Caco-2 (cell line): ENCODE data around the gene HIGD1B. TPM values are rescaled to one million over a fixed set of nuclear protein-coding genes. Genes with fewer than 3 reads are reported as not detected.

Experiments used
- BruUV-seq: library from RNA; stranded (reverse); fragments of 400-500 nt; replicated peaks from 2 replicates; lab custom pipeline; 2021; lab: Mats Ljungman, UMichigan
- CTCF ChIA-PET: fragments of 300-600 bp; sonication (Branson Sonifier 250); formaldehyde crosslinking; loops from one replicate; lab custom pipeline; 2022; ENCODE audit warnings: antibody characterized with exemption; lab: Charles Lee
- POLR2A ChIA-PET: fragments of 300-600 bp; sonication (Branson Sonifier 250); formaldehyde crosslinking; loops from one replicate; lab custom pipeline; 2022; ENCODE audit warnings: antibody characterized with exemption; lab: Charles Lee
- DNase-seq, 2 experiments: peaks; one replicate each; pipeline versions ENCODE4 v3.0.0 to v3.0.0-alpha.2; 2020 to 2022
- H3K27me3 ChIP-seq: replicated peaks from 2 replicates; pipeline ENCODE4 v1.6.0; 2011; ENCODE audit warnings: low read length; ENCODE audit not compliant: control insufficient read depth, insufficient read depth
- H3K36me3 ChIP-seq: 2 replicates; pipeline ENCODE4 v1.5.1; 2011; ENCODE audit warnings: low read length; ENCODE audit not compliant: control insufficient read depth, insufficient read depth
- H3K4me1 ChIP-seq: fragments of 250-450 bp; sonication (Bioruptor Pico); 2 replicates; pipeline ENCODE4 v1.5.1; 2020; ENCODE audit warnings: mild to moderate bottlenecking
- H3K4me3 ChIP-seq: 2 replicates; pipeline ENCODE4 v1.5.1; 2011; ENCODE audit warnings: low read depth, mild to moderate bottlenecking, control low read depth, low read length
- H3K9me3 ChIP-seq: fragments of 250-450 bp; sonication (Bioruptor Pico); 2 replicates; pipeline ENCODE4 v1.5.1; 2020; ENCODE audit warnings: mild to moderate bottlenecking, moderate library complexity
- H3K27ac Mint-ChIP-seq: one replicate; pipeline ENCODE4 v1.8.0; 2022; ENCODE audit warnings: mixed read lengths; ENCODE audit not compliant: unreplicated experiment
- H3K27me3 Mint-ChIP-seq: one replicate; pipeline ENCODE4 v1.8.0; 2022; ENCODE audit warnings: mixed read lengths; ENCODE audit not compliant: insufficient read depth, unreplicated experiment
- H3K36me3 Mint-ChIP-seq: one replicate; pipeline ENCODE4 v1.8.0; 2022; ENCODE audit warnings: mild to moderate bottlenecking, mixed read lengths; ENCODE audit not compliant: insufficient read depth, unreplicated experiment
- H3K4me1 Mint-ChIP-seq: one replicate; pipeline ENCODE4 v1.8.0; 2022; ENCODE audit warnings: low read depth, mixed read lengths; ENCODE audit not compliant: unreplicated experiment
- H3K4me3 Mint-ChIP-seq: one replicate; pipeline ENCODE4 v1.8.0; 2022; ENCODE audit warnings: mild to moderate bottlenecking, moderate library complexity, mixed read lengths; ENCODE audit not compliant: unreplicated experiment
- H3K9me3 Mint-ChIP-seq: one replicate; pipeline ENCODE4 v1.8.0; 2022; ENCODE audit warnings: mixed read lengths; ENCODE audit not compliant: unreplicated experiment
- intact Hi-C: fragments of 100-400 bp; cut with micrococcal nuclease; formaldehyde crosslinking; loops from one replicate; pipeline ENCODE4 v1.10.0; 2022; ENCODE audit not compliant: unreplicated experiment
- total RNA-seq: library from RNA; stranded (reverse); gene quantifications from 2 replicates; pipeline ENCODE4 v1.2.3, GENCODE V29; 2022
- TF ChIP-seq, protein P1 (sequence below), 2 experiments: fragments of 200-600 bp in 1 of 2; IDR thresholded peaks; 1 replicate in 1 of 2; 2 replicates in 1 of 2; pipeline versions ENCODE4 v1.5.1 to v1.8.0; 2011 to 2022; ENCODE audit warnings: antibody characterized with exemption in 1 of 2, control low read depth in 1 of 2, inconsistent platforms in 1 of 2, low read depth in 1 of 2, low read length in 1 of 2, mild to moderate bottlenecking in 1 of 2, moderate library complexity in 1 of 2; ENCODE audit not compliant: insufficient read depth in 1 of 2, severe bottlenecking in 1 of 2, unreplicated experiment in 1 of 2

The HIGD1B gene
- total RNA-seq, 1 experiment from 2014 or later: not detected

DNA sequence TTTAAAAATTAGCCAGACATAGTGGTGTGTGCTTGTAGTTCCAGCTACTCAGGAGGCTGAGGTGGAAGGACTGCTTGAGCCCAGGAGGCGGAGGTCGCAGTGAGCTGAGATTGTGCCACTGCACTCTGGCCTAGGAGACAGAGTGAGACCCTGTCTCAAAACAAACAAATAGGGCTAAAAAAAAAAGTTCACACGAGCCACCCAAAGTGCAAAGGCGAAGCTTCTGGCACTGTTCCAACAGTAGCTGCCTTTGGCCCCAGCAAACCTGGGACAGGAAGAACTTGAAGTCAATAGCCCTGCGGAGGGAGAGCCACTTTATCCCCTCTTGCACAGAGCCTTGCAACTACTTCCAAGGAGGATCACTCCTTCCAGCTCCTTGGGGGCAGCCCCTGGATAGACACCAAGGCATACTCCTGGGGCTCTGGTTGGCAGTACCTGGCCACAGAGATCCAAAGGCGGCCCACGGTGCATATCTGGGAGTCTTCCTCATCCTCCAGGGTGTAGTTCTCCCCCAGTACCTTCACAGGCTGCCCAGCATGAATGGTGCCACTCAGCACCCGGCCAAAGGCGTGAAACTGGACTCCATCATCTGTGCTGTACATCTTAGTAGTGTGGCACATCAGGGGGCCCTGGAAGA is 14.7 kb downstream of the HIGD1B start:
- Histone ChIP-seq H3K27me3 (no peaks in the 10 kb centered on the region), H3K4me3 (no peak overlapping the region), H3K36me3 (peaks cover 3% of the 10 kb centered on the region; the same call in 1 of the 2 replicates), H3K4me1 (no peaks in the 10 kb centered on the region), H3K9me3 (no peaks in the 10 kb centered on the region)
- no TSS peak for BruUV-seq
- DNase-seq: no peak
- Mint-ChIP-seq H3K9me3 (no peaks in the 10 kb centered on the region), H3K36me3 (peaks cover 78% of the 10 kb centered on the region), H3K27ac (no peak overlapping the region), H3K27me3 (no peaks in the 10 kb centered on the region), H3K4me3 (no peak overlapping the region), H3K4me1 (no peaks in the 10 kb centered on the region)
- TF ChIP-seq, protein P1, sequence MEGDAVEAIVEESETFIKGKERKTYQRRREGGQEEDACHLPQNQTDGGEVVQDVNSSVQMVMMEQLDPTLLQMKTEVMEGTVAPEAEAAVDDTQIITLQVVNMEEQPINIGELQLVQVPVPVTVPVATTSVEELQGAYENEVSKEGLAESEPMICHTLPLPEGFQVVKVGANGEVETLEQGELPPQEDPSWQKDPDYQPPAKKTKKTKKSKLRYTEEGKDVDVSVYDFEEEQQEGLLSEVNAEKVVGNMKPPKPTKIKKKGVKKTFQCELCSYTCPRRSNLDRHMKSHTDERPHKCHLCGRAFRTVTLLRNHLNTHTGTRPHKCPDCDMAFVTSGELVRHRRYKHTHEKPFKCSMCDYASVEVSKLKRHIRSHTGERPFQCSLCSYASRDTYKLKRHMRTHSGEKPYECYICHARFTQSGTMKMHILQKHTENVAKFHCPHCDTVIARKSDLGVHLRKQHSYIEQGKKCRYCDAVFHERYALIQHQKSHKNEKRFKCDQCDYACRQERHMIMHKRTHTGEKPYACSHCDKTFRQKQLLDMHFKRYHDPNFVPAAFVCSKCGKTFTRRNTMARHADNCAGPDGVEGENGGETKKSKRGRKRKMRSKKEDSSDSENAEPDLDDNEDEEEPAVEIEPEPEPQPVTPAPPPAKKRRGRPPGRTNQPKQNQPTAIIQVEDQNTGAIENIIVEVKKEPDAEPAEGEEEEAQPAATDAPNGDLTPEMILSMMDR (IDR thresholded peaks at IDR 0.05; ENCODE audit: insufficient read depth in 1 of 2, low read depth in 1 of 2, low read length in 1 of 2, severe bottlenecking in 1 of 2, unreplicated experiment in 1 of 2): no peak
- ChIA-PET POLR2A (no interaction called here), CTCF (interaction anchor here (3.3 kb wide), 1 partner anchor 83 kb away, joined by 14 read pairs; no protein-coding TSS in a partner anchor)
- intact Hi-C loops: no loop called here

DNA sequence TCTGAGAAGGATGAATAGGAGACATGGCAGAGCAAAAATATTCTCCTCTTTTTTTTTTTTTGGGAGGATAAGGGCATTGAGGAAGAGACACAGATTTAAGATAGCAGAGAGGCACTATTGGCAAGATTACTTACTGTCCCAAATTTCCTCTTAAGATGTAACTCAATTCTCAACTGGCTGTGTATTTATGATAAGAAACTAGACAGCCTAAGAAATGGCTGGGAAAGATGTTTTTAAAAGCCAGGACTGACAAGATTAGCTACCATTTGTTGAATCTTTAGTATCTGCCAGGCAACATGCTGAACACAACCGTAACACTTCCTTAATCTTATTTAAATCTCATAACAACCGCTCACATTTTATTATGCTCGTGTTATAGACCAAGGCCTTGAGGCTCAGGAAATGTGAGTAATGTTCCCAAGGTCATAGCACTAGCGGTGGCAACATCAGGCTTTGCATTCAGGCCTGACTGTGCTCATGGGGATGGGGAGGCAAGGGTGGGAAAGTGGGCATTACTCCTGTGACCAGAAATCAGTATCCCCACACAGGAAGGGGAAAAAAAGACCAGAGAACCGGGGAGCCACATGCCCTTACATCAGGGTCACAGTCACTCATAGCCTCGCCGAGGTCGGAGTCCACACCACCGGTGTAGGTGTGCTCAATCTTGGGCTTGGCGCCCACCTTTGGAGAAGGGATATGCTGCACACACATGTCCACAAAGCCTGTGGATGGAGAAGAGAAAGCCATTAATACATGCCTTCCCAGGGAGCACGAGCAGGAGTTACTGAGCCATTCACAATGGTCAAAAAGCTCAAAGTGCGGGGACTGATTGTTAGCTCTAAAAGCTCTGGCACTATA is 15.6 kb downstream of the HIGD1B start:
- no peaks in the 10 kb centered on the region for H3K4me1 ChIP-seq
- peaks cover 79% of the 10 kb centered on the region for H3K36me3 Mint-ChIP-seq
- no peaks in the 10 kb centered on the region for H3K4me1 Mint-ChIP-seq
- H3K9me3 Mint-ChIP-seq: no peaks in the 10 kb centered on the region
- H3K27me3 Mint-ChIP-seq: no peaks in the 10 kb centered on the region
- ChIA-PET POLR2A (no interaction called here), CTCF (interaction anchor here (1.6 to 3.3 kb wide), 3 partner anchors 13 to 88 kb away, joined by 3 to 14 read pairs (median 5); no protein-coding TSS in a partner anchor)
- H3K36me3 ChIP-seq: peaks cover 3% of the 10 kb centered on the region; the same call in 1 of the 2 replicates
- no peak overlapping the region for H3K27ac Mint-ChIP-seq
- H3K9me3 ChIP-seq: no peaks in the 10 kb centered on the region
- no peak for DNase-seq
- TF ChIP-seq, protein P1 (IDR thresholded peaks at IDR 0.05; ENCODE audit: insufficient read depth in 1 of 2, low read depth in 1 of 2, low read length in 1 of 2, severe bottlenecking in 1 of 2, unreplicated experiment in 1 of 2): no peak
- intact Hi-C loops: no loop called here
- no peaks in the 10 kb centered on the region for H3K27me3 ChIP-seq
- BruUV-seq: no TSS peak
- no peak overlapping the region for H3K4me3 Mint-ChIP-seq
- H3K4me3 ChIP-seq: no peak overlapping the region

DNA sequence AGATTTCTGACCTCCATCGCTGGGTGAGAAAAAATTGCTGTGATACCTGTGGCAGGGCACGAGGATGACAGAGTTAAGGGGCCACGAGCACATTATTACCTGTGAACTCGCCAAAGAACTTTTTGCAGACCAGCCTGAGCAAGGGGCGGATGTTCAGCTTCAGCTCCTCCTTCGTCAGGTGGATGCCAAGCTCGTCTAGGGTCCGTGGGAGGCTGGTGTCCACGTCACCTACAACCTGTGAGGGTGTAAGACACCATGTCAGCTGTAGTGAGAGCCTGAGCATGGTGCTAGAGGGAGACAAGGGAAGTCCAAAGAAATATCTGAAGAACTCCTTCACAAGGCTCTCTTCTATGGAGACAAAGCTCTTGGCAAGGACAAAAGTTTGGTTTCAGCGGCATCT is 17.1 kb downstream of the HIGD1B start:
- Mint-ChIP-seq H3K36me3 (peaks cover 78% of the 10 kb centered on the region), H3K4me1 (no peaks in the 10 kb centered on the region), H3K4me3 (no peak overlapping the region), H3K27ac (no peak overlapping the region), H3K27me3 (no peaks in the 10 kb centered on the region), H3K9me3 (no peaks in the 10 kb centered on the region)
- no TSS peak for BruUV-seq
- H3K27me3 ChIP-seq: no peaks in the 10 kb centered on the region
- H3K9me3 ChIP-seq: no peaks in the 10 kb centered on the region
- ChIA-PET POLR2A (interaction anchor here (0.5 kb wide), 1 partner anchor 361 kb away, joined by 3 read pairs; no protein-coding TSS in a partner anchor), CTCF (interaction anchor here (1.6 to 3.3 kb wide), 3 partner anchors 12 to 89 kb away, joined by 3 to 14 read pairs (median 5); no protein-coding TSS in a partner anchor)
- H3K4me3 ChIP-seq: no peak overlapping the region
- DNase-seq: no peak
- no peaks in the 10 kb centered on the region for H3K4me1 ChIP-seq
- intact Hi-C loops: loop anchor here (1.0 to 5.0 kb wide), 3 partner anchors 86 to 333 kb away; no protein-coding TSS in a partner anchor
- peaks cover 3% of the 10 kb centered on the region; the same call in 1 of the 2 replicates for H3K36me3 ChIP-seq
- TF ChIP-seq, protein P1 (IDR thresholded peaks at IDR 0.05; ENCODE audit: insufficient read depth in 1 of 2, low read depth in 1 of 2, low read length in 1 of 2, severe bottlenecking in 1 of 2, unreplicated experiment in 1 of 2): no peak
